HG03342 (cell line): ENCODE data around the gene ALKBH5.
"Not testable (repeated sequence)": the region's sequence is repeated elsewhere in the genome, so short reads cannot be mapped to it uniquely, and the experiment has no call there.

Source experiments
- ATAC-seq: cut with Tn5 transposase; IDR thresholded peaks from one replicate; pipeline ENCODE4 v1.9.1; 2021; ENCODE audit warnings: mild to moderate bottlenecking, moderate library complexity; ENCODE audit not compliant: unreplicated experiment

Gene ALKBH5

DNA sequence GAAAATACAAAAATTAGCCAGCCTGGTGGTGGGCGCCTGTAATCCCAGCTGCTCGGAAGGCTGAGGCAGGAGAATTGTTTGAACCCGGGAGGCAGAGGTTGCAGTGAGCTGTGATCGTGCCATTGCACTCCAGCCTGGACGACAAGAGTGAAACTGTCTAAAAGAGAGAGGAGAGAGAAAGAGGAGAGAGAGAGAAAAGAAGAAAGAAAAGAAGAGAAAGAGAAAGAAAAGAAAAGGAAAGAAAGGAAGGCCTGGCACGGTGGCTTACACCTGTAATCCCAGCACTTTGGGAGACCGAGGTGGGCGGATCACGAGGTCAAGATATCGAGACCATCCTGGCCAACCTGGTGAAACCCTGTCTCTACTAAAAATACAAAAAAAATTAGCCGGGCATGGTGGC lies 33.3 kb downstream of the ALKBH5 start:
- ATAC-seq, result not testable (repeated sequence)

DNA sequence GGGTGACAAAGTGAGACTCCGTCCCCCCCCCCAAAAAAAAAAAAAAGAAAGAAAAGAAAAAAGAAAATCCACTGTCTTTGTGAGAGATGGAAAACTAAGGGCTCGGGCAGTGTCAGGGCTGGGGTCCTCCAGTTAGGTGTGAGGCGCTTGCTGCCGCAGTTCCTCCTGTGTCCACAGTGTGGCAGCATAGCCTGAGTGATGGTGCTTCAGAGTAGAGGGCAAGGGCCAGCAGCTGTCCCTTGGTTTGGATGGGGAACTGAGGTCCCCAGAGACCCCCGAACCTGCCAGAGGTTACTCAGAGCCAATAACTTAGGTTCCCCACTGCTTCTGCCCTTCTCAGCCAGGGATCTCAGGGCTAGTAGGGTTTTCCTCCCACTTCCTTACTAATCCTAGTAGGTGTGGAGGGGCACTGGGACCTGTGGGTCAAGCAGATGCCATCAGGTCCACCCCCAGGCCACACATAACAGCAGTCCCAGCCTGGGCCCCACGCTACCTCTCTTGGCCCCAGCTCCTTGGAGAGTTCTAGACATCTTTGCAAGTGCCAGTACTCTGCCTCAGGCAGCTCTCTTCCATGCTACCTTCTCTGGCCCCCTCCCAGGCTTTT lies 33.9 kb downstream of the ALKBH5 start:
- no peak for ATAC-seq

DNA sequence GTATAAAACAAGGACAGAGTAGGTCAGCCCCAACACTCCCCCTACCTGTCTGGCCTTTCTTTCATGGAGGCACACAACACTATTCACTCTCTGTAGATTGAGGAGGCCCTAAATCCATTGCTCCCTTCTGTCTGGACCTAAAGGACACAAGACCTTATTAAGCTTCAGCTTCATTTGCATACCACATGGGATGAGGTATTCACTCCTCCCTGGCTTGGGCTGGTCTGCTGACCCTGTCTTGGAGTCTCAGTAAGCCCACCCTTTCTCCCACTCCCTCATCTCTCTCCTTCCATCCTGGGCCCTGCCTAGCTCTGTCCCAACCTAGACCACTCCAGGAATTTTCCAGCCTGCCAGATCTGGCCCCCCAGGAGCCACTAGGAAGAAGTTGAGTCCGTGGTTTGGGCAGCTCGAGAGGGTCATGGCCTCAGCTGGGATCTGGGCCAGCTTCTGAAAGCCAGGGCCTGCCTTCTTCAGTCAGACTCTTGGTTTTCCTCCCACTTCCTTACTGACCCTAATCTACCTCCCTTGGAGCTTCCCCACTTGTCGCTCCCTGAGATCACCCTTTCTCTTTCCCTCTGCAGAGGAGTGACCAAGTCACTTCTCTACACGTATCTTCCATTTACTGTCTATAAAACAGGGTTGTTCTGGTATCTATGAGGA lies 35.3 kb downstream of the ALKBH5 start:
- no peak for ATAC-seq

DNA sequence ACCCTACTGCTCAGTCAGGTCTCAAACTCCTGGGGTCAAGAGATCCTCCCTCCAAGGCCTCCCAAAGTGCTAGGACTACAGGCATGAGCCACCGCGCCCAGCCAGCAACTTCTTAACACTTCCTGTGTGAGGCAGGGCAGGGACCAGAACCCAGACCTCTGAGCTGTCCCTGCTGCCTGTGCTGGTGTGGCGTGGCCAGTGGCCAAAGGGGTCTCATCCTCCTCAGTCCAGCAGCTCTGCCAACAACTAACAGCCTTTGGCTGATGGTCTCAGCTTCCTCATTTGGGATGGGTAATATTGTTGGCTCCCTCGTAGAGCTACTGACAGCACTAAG lies 40.4 kb downstream of the ALKBH5 start:
- no peak for ATAC-seq

DNA sequence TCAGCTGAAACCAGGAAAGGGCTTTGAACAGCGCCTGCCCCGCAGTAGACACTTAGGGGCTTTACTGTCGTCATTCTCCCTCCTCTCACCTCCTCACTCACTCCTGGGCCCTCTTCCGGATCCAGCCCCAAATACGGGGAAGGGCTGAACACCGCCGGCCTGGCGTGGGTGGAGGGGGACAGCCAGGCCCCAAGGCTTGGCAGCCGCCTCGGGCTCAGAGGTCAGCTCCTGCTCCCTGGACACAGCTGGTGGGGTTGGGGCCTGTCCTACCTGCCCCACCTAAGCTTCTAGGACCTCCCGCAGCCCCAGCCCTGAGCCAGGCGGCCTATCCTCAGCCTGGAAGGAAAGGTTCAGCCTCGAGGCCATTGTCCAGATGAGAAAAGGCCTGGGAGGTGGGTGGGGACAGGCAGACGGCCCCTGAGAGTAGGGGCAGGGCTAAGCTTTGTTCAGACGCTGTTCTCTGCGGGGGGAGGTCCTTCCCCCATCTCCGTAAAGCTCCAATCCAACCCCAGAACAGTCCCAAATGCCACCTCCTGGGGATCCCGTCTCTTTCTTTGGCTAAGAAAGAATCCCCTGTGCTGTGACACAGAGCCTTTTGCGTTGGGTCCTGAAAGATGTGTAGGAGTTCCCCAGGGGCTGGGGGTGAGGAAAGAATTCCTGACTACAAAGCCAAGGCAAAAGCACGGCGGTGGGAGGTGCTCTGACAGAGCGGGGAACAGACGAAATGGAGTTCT lies 40.9 kb downstream of the ALKBH5 start:
- ATAC-seq, result no peak

DNA sequence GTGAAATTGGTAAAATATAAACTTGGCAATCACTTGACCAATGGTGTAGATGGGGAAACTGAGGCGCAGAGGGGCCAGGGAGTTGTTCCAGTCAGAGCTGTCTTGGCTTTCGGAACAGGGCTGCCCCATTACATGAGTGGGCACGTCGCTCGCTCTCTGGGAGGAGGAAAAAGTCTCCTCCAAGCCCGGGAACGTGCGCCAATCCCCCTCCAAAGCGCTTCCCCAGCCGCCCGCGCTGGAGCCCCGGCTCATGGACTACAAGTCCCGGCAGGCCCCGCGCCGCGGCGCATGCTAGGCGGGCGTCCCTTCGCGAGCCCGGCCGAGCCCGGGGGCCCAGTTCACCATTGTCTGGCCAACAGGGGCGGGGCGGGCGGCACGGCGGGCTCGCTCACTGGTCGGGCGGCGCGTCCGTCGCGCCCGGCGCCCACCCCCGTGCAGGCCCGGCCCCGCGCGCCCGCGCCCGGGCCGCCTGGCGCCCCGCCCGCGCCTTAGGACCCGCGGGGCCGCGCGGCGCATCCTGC lies 41.6 kb downstream of the ALKBH5 start, which contains the start of gene LLGL1:
Gene LLGL1, plus strand, starts transcription at position 515 of the 521 bp plus-strand sequence. CDS start 48 bp downstream, outside the sequence.
- peak; percentile 91 for ATAC-seq

DNA sequence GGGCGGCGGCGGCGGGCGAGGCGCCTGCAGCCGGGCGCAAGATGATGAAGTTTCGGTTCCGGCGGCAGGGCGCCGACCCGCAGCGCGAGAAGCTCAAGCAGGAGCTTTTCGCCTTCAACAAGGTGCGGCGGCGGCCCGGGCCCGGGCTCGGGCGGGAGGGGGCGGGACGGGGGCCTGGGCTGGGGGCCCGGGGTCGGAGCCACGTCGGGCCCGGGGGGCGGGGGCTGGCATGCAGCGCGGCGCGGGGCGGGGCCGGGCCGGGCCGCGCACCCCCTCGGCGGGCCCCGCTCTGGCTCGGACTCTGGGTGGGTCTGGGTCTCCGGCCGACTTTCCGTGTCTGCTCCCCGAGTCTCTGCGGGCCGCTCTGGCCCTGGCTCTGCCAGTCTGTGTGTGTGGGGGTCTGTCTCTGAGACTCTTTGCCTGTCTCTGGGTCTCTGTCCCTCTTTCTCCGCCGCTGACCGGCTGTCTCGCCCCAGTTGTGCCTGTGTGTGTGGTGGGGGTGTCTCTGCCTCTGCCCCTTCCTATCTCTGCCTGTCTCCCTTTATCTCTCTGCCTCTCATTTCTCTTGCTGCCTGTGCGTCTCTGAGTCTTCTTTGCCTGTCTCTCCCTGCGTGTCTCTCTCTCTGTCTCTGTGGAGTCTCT lies 42.1 kb downstream of the ALKBH5 start:
- ATAC-seq, result peak; percentile 12

DNA sequence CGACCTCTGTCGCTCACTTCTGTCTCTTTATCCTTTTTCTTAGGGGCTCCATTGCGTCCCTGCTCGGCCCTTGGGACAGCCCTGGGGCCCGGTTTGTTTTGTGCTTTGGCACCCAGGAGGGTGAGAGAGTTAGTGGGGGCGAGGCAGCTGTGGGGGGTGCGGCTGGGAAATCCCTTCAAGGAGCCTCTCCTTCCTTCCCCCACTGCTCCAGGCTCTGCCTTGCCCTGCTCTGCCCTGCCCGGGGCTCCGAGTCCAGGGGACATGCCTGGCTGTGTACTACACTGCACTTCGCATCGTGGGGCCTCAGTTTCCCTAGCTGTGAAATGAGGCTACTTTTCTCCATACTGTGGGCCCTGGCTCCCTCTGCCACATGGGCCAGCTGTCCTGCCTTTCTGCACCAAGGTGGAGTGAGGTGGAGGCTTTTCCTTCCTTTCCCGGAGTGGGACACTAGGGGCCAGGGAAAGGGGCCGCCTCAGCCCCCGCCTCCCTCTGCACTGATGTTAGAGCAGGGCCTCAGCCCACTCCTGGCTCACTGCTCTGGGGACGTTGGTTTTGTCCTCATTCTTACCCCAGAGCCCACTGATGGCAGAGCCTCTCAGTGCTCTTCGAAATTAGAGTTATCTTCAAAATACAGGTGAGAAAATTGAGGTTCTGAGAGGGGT lies 42.8 kb downstream of the ALKBH5 start:
- ATAC-seq, result no peak

DNA sequence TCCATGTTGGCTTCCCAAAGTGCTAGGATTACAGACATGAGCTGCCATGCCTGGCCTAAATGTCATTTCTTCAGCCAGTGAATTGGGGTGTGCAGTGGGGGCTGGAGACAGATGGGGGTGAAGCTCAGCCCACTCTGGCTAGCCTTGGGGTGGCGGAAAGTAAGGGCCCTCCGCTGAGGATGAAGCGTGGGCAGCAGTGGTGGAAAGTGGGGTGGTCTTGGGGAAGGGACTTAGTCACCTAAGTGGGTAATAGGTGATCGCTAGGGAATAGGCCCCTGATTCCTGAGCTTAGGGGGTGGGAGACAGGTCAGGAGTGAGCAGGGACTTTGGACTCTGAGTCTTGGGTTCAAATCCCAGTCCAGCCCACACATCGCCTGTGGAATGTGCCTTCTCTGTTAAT lies 44.0 kb downstream of the ALKBH5 start:
- no peak for ATAC-seq

DNA sequence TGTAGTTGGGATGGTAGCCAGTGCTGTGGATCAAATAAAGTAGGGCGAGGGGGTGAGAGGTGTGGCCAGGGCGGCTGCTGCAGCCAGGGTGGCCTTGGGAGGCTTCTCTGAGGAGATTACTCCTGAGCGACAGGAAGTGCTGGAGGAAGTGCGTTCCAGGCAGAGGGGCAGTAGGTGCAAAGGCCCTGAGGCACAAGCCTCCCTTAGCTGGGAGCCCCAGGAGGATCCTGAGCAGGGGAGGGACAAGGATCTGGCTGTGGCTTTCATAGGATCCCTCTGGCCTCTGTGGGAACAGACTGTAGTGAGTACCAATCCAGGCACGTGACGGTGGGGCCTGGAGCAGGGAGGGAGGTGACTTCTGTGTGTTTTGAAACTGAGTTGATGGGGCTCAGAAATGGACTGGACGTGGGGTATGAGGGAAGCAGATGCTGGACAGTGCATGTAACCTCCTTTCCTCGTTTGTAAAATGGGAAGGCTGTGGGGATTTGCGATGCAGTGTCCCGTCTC lies 44.6 kb downstream of the ALKBH5 start:
- no peak for ATAC-seq

DNA sequence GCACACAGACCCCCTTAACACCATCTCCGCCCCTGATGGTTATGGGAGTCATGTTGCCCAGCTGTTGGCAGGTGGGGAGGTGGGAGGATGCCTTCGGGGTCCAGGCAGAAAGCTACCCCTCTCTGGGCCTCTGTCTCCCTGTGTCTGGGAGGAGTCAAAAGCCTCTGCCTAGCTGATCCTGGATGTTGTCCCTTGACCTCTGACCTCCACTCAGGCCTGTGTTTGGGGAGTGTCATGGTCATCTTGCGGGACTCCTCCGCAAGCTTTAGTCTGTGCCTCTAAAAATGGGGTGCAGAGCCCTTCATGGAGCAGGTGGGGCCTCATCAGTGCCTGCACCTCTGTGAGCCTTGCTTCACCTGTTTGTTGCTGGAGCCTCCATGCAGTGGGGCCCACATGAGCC lies 45.6 kb downstream of the ALKBH5 start:
- ATAC-seq, result no peak

DNA sequence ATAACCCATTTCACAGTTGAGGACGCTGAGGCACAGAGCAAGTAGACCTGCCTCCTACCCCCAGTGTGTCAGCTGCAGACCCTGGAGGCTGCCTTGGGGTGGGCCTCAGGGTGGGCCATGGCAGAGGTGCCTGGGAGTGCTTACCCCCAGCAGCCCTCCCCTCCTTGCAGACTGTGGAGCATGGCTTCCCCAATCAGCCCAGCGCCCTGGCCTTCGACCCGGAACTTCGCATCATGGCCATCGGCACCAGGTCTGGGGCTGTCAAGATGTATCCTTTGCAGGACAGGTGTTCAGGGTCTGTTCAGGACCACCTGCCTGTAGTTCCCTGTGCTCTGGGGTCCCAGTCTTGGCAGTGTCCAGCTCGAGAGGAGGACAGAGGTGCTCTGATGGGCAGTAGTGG lies 46.1 kb downstream of the ALKBH5 start:
- ATAC-seq, result no peak

DNA sequence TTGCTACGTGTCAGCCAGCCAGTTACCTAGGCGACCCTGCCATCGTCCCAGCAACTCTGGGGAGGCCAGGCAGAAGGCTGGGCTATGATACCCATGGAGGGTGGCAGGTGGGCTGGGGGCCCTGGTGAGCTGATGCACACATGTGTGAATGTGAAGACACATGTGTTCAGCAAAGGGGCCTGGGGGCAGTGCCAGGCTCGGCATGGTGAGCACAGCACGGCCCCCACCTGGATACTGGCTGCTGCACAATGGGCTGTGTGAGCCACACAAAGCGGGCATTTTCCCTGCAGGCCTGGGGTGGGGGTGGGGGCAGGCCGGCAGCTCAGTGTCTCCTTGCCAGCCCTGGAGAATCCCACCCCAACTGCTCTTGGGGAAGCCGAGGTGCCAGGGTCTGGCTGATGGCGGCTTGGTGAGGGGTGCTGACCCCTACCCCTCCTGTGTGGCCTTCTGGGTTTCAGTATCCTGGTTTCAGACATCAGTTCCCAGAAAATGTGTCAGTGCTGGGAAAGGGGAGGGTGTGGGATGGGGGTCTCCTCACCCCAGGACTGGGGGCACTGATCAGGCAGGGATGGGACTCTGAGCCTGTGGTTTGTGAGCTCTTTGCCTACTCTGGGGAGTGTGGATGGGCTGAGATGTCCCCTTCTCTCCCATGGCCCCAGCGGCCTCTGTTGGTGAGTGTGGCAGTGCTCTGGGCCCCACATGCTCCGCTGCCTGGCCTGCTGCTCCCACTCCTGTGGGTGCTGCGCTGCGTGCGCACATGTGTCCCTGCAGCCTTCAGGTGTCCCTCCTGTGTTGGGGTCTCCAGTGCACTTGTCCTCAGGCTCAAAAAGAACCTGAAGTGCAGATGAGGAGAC lies 46.9 kb downstream of the ALKBH5 start:
- no peak for ATAC-seq

DNA sequence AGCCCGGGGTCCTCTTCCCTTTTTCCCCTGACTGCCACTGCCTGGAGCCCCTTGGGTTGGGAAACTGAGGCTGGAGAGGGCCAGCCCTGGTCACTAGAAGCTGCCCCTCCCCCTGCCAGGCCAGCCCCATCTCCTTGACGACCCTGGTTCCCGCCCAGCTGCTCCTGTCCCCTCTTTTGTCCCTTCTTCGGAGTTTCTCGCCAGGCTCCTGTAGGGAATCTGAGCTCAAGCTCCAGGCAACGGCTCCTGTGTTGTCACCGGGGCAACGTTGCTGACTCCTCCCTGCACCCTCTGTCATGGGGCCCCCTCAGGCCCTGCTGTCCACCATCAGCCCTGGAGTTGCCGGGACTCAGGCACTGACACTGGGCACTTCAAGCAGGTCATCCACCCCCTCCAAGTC lies 47.5 kb downstream of the ALKBH5 start:
- ATAC-seq, result no peak

DNA sequence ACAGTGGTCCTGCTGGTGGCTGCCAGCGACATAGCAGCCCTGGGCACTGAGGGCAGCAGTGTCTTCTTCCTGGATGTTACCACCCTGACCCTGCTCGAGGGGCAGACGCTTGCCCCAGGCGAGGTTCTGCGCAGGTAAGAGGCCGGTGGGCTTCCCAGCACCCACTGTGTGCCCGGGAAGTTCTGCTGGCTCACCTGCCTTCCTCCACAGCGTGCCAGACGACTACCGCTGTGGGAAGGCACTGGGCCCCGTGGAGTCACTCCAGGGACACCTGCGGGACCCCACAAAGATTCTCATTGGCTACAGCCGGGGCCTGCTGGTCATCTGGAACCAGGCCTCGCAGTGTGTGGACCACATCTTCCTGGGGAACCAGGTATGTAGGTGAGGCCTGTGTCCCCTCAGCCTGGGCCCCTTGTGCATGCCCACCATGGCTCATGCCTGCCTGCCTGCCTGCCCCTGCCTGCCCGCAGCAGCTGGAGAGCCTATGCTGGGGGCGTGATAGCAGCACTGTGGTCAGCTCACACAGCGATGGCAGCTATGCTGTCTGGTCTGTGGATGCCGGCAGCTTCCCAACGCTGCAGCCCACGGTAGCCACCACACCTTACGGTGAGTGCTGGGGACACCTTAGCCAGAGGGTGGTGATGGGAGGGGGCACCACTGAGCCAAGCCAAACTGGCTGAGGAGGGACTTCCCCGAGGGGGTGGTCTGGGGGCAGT lies 50.3 kb downstream of the ALKBH5 start:
- no peak for ATAC-seq

DNA sequence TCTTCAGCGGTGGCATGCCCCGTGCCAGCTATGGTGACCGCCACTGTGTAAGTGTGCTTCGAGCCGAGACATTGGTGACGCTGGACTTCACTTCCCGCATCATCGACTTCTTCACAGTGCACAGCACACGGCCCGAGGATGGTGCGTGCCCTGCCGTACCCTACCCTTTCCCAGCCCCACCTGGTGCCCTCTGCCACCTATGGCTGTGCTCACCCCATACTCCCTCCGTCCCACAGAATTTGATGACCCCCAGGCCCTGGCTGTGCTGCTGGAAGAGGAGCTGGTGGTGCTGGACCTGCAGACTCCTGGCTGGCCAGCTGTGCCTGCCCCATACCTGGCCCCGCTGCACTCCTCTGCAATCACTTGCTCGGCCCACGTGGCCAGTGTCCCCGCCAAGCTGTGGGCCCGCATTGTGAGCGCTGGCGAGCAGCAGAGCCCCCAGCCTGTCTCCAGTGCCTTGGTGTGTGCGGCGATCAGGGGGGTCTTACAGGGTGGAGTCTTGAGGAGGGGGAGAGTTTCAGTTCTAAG lies 51.3 kb downstream of the ALKBH5 start:
- ATAC-seq, result no peak

DNA sequence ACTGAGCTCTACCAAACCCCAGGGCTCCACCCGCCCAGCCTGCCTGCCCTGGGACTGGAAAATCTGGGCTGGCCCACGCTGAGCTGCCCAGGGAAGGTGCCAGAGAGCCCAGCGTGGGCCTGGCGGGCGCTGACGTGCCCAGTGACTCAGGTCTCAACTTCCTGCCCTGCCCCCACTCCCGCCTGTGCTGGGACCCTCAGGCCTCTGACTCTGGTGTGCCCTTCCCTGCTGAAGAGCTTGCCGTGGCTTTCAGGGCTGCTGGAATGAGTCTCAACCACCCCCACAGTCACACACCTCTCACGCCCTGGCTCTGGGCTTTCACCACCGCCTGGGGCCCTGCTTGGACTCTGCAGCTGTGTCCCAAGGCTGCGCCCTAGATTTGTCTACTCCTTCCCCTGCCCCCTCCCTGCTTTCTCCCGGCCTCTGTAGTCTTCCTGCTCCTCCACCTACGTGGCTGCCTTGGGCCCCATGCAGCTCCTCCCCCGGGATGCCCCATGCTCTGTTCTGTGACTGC lies 52.2 kb downstream of the ALKBH5 start:
- no peak for ATAC-seq

DNA sequence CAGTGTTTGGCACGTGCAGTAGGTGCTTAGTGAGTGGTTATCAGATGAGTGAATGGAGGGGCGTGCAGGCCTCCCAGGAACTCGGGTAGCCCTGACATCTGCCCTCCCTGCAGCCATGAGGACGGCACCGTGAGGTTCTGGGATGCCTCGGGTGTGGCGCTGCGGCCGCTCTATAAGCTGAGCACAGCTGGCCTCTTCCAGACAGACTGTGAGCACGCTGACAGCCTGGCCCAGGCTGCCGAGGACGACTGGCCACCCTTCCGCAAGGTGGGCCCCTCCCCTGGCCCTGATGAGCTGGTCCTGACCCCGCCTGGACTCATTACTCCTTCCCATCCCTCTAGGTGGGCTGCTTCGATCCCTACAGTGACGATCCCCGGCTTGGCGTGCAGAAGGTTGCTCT lies 52.9 kb downstream of the ALKBH5 start:
- no peak for ATAC-seq

DNA sequence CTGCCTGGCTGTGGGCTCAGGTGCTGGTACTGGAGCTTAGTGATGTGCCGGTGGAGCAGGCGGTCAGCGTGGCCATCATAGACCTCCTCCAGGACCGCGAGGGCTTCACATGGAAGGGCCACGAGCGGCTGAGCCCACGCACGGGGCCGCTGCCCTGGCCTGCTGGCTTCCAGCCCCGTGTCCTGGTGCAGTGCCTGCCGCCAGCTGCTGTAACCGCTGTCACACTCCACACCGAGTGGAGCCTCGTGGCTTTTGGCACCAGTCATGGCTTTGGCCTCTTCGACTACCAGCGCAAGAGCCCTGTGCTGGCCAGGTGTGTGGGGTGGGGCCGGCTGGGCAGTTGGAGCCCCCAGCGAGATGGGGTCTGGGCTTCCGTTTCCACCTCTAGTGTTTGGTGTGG lies 53.8 kb downstream of the ALKBH5 start:
- no peak for ATAC-seq
